ENCODE measurements around the gene SLC2A13.

DNA sequence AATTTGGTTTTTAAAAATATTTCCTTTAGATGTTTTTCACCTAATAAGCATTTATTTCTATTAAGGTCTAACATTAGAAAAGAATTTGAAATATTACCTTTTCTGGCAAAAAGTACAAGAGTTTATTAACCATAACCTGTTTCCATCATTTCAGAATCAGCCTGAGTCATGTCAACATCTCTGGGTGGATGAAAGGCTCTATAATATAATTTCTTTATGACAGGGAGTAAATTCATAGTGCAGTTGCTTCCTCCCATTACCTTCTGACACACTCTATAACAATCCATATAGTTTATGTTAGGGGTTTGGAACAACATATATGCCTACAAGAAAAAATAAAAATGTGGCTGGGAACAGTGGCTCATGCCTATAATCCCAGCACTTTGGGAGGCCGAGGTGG lies 134.5 kb downstream of the SLC2A13 start:
- TF ChIP-seq CEBPB (IDR thresholded peaks at IDR 0.05) (no peak), NFIC (IDR thresholded peaks at IDR 0.05) (no peak), RAD21 (IDR thresholded peaks at IDR 0.05; ENCODE audit: low read depth) (no peak), TAF1 (IDR thresholded peaks at IDR 0.05; ENCODE audit: low read depth) (no peak), EP300 (IDR thresholded peaks at IDR 0.05; ENCODE audit: borderline replicate concordance) (no peak), YY1 (IDR thresholded peaks at IDR 0.05; ENCODE audit: low read depth) (no peak), CREB1 (IDR thresholded peaks at IDR 0.05; ENCODE audit: low read depth) (no peak), TEAD4 (IDR thresholded peaks at IDR 0.05) (no peak), ZBTB7A (IDR thresholded peaks at IDR 0.05; ENCODE audit: low read depth) (no peak)
- TF ChIP-seq, protein P1, sequence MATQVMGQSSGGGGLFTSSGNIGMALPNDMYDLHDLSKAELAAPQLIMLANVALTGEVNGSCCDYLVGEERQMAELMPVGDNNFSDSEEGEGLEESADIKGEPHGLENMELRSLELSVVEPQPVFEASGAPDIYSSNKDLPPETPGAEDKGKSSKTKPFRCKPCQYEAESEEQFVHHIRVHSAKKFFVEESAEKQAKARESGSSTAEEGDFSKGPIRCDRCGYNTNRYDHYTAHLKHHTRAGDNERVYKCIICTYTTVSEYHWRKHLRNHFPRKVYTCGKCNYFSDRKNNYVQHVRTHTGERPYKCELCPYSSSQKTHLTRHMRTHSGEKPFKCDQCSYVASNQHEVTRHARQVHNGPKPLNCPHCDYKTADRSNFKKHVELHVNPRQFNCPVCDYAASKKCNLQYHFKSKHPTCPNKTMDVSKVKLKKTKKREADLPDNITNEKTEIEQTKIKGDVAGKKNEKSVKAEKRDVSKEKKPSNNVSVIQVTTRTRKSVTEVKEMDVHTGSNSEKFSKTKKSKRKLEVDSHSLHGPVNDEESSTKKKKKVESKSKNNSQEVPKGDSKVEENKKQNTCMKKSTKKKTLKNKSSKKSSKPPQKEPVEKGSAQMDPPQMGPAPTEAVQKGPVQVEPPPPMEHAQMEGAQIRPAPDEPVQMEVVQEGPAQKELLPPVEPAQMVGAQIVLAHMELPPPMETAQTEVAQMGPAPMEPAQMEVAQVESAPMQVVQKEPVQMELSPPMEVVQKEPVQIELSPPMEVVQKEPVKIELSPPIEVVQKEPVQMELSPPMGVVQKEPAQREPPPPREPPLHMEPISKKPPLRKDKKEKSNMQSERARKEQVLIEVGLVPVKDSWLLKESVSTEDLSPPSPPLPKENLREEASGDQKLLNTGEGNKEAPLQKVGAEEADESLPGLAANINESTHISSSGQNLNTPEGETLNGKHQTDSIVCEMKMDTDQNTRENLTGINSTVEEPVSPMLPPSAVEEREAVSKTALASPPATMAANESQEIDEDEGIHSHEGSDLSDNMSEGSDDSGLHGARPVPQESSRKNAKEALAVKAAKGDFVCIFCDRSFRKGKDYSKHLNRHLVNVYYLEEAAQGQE (IDR thresholded peaks at IDR 0.05; ENCODE audit: low read depth), result no peak
- TF ChIP-seq, protein P2, sequence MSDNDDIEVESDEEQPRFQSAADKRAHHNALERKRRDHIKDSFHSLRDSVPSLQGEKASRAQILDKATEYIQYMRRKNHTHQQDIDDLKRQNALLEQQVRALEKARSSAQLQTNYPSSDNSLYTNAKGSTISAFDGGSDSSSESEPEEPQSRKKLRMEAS (IDR thresholded peaks at IDR 0.05), result no peak
- TF ChIP-seq, protein P3, sequence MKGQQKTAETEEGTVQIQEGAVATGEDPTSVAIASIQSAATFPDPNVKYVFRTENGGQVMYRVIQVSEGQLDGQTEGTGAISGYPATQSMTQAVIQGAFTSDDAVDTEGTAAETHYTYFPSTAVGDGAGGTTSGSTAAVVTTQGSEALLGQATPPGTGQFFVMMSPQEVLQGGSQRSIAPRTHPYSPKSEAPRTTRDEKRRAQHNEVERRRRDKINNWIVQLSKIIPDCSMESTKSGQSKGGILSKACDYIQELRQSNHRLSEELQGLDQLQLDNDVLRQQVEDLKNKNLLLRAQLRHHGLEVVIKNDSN (IDR thresholded peaks at IDR 0.05), result no peak
